Esophagus muscularis mucosa (tissue), 3 donors: ENCODE measurements around the gene AGPAT1.

Source experiments
- POLR2AphosphoS5 ChIP-seq, 2 donors: sonication (generic); formaldehyde crosslinking; IDR thresholded peaks; one replicate each; pipeline ENCODE4 v1.6.1; 2017; ENCODE audit warnings: antibody characterized with exemption in 2 of 2
- TF ChIP-seq, protein P1 (sequence below), 3 experiments: fragments of 200-600 bp in 2 of 3; fragments of 450-650 bp in 1 of 3; sonication (generic) in 2 of 3; IDR thresholded peaks; one replicate each; pipeline ENCODE4 v1.5.1; 2017 to 2019; ENCODE audit warnings: antibody characterized with exemption in 3 of 3, mild to moderate bottlenecking in 2 of 3, moderate library complexity in 1 of 3

DNA sequence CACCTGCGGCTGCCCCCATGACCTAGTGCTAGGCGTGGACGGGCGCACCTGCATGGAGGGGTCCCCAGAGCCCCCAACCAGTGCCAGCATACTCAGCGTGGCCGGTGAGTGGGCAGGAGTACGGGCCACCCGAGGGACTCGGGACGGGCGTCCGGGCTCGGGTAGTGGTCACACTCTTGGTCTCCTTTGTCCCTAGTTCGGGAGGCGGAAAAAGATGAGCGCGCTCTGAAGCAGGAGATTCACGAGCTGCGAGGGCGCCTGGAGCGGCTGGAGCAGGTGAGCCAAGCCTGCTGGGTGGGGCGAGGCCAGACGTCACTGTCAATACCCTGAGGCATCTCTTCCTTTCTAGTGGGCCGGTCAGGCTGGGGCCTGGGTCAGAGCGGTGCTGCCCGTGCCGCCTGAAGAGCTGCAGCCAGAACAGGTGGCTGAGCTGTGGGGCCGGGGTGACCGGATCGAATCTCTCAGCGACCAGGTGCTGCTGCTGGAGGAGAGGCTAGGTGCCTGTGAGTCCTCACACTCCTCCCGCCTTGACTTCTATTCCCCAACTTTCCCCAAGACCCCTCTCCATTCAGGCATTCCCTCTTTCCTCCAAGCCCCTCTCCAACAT, 8.6 kb downstream of the AGPAT1 start:
- TF ChIP-seq, protein P1, sequence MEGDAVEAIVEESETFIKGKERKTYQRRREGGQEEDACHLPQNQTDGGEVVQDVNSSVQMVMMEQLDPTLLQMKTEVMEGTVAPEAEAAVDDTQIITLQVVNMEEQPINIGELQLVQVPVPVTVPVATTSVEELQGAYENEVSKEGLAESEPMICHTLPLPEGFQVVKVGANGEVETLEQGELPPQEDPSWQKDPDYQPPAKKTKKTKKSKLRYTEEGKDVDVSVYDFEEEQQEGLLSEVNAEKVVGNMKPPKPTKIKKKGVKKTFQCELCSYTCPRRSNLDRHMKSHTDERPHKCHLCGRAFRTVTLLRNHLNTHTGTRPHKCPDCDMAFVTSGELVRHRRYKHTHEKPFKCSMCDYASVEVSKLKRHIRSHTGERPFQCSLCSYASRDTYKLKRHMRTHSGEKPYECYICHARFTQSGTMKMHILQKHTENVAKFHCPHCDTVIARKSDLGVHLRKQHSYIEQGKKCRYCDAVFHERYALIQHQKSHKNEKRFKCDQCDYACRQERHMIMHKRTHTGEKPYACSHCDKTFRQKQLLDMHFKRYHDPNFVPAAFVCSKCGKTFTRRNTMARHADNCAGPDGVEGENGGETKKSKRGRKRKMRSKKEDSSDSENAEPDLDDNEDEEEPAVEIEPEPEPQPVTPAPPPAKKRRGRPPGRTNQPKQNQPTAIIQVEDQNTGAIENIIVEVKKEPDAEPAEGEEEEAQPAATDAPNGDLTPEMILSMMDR (IDR thresholded peaks at IDR 0.05): no peak
- no peak for TF ChIP-seq POLR2AphosphoS5 (IDR thresholded peaks at IDR 0.05)
